Cardiac muscle cell (in vitro differentiated cells and primary cell): ENCODE results near the gene IFT88. TPM values are rescaled to one million over a fixed set of nuclear protein-coding genes. Genes with fewer than 3 reads are reported as not detected.

ENCODE experiments used
- DNase-seq, 2 donors: peaks; one replicate each; pipeline versions ENCODE4 v3.0.0 to v3.0.0-alpha.2; 2010 to 2017; ENCODE audit warnings: low read depth in 1 of 2, low spot score in 1 of 2
- H3K27ac ChIP-seq: fragments of 200-600 bp; sonication (generic); 2 replicates; pipeline ENCODE4 v1.5.1; 2016
- H3K27me3 ChIP-seq: fragments of 200-600 bp; sonication (generic); 2 replicates; pipeline ENCODE4 v1.6.0; 2016; ENCODE audit warnings: control low read depth
- H3K36me3 ChIP-seq: fragments of 200-600 bp; sonication (generic); 2 replicates; pipeline ENCODE4 v1.5.1; 2016; ENCODE audit warnings: control low read depth
- H3K4me1 ChIP-seq: fragments of 200-600 bp; sonication (generic); 2 replicates; pipeline ENCODE4 v1.8.1; 2017; ENCODE audit warnings: low read depth, mild to moderate bottlenecking, mixed run types
- H3K4me3 ChIP-seq: fragments of 200-600 bp; sonication (generic); 2 replicates; pipeline ENCODE4 v1.5.1; 2016; ENCODE audit warnings: mild to moderate bottlenecking
- H3K9me3 ChIP-seq: fragments of 200-600 bp; sonication (generic); 2 replicates; pipeline ENCODE4 v1.5.1; 2017; ENCODE audit warnings: low read depth, mild to moderate bottlenecking, control low read depth
- polyA plus RNA-seq: library from polyadenylated mRNA; unstranded; fragments of >200 nt; fragmentation: Nextera tagmentation; extraction: Ambion mirVana; gene quantifications from 2 replicates; pipeline ENCODE4 v1.2.1, GENCODE V29; 2016
- total RNA-seq: library from RNA; depleted of rRNA; stranded (reverse); fragments of >200 nt; gene quantifications from 2 replicates; pipeline ENCODE4 v1.2.3, GENCODE V29; 2016
- TF ChIP-seq, protein P1 (sequence below): IDR thresholded peaks from 2 replicates; pipeline ENCODE4 v1.5.1; 2012; ENCODE audit warnings: low read depth, mild to moderate bottlenecking, low read length

The IFT88 gene
- total and polyA plus RNA-seq, 2 experiments from 2014 or later, result 18.2 to 18.6 TPM

DNA sequence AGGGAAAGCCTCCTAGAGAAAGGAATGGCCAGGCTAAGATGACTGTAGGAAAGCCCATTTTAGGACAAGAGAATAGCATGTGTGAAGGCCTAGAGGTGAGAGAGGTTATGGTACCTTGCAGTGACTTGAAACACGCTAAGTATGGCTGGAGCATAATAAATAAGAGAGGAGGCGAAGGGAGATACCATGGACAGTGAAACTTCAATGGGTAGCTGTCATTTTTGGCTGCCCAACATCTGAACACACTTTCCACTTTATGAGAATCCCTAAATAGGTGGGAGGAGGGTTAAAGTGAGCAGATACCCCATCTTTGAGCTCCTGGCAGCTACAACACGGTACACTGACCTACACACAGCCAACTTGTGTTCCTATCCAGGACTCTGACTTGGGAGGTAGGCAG lies 8.0 kb upstream of the IFT88 start:
- Histone ChIP-seq H3K27ac (no peak overlapping the region), H3K27me3 (no peaks in the 10 kb centered on the region), H3K4me3 (no peak overlapping the region), H3K9me3 (no peaks in the 10 kb centered on the region), H3K36me3 (no peaks in the 10 kb centered on the region), H3K4me1 (no peaks in the 10 kb centered on the region)
- TF ChIP-seq, protein P1, sequence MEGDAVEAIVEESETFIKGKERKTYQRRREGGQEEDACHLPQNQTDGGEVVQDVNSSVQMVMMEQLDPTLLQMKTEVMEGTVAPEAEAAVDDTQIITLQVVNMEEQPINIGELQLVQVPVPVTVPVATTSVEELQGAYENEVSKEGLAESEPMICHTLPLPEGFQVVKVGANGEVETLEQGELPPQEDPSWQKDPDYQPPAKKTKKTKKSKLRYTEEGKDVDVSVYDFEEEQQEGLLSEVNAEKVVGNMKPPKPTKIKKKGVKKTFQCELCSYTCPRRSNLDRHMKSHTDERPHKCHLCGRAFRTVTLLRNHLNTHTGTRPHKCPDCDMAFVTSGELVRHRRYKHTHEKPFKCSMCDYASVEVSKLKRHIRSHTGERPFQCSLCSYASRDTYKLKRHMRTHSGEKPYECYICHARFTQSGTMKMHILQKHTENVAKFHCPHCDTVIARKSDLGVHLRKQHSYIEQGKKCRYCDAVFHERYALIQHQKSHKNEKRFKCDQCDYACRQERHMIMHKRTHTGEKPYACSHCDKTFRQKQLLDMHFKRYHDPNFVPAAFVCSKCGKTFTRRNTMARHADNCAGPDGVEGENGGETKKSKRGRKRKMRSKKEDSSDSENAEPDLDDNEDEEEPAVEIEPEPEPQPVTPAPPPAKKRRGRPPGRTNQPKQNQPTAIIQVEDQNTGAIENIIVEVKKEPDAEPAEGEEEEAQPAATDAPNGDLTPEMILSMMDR, result no peak
- DNase-seq, result no peak

DNA sequence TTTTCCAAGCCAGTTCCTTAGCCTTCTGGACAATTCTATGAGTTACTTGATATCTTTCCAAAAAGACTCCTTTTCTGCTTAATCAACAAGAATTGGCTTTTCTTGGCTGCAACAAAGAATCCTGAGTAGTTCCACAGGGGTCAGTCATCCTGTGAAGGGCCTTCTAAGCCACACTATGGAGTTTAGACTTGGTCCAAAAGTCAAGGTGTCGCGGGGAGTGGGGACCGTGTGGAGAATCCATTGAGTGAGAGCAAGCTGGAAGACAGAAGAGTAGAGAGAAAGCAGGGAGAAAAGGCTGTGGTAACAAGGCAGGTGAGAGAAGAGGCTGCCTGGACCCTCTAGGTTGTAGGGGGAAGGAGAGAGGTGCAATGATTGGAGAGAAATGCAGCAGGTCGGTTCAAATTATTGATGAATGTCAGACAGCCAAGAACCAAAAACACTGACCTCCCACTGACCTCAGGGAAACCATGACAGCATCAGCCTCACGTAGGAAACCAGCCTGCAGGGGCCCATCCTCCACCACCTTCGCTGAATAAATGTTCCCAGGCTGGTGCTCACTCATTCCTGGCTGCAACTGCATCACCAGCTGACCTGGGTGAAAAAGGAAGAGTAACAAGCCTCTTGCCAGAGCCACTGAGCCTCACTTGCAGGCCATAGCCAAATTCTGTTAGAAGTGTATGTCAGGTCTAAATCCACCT lies 7.1 kb upstream of the IFT88 start:
- H3K36me3 ChIP-seq, result no peaks in the 10 kb centered on the region
- no peaks in the 10 kb centered on the region for H3K4me1 ChIP-seq
- TF ChIP-seq, protein P1, result no peak
- no peak overlapping the region for H3K27ac ChIP-seq
- H3K4me3 ChIP-seq, result no peak overlapping the region
- DNase-seq, result no peak
- H3K27me3 ChIP-seq, result no peaks in the 10 kb centered on the region
- no peaks in the 10 kb centered on the region for H3K9me3 ChIP-seq

DNA sequence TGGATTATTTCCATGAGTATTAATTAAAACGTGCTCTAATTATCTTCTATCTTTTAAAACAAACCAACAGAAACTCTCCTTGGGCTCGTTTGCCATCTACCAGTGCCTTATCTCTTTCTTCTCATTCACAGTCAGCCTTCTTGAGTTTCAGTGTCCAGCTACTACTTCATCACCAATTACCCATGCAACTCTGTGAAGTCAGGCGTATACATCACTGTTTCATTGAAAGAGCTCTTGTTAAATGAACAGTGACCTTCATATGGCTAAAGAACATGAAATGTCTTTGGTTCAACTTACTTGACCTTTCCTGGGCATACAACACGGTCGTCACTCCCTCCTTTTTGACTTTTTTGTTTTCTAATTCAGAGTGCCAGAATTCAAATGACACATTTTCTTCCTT lies 5.2 kb upstream of the IFT88 start:
- Histone ChIP-seq H3K4me3 (no peak overlapping the region), H3K4me1 (no peaks in the 10 kb centered on the region)

DNA sequence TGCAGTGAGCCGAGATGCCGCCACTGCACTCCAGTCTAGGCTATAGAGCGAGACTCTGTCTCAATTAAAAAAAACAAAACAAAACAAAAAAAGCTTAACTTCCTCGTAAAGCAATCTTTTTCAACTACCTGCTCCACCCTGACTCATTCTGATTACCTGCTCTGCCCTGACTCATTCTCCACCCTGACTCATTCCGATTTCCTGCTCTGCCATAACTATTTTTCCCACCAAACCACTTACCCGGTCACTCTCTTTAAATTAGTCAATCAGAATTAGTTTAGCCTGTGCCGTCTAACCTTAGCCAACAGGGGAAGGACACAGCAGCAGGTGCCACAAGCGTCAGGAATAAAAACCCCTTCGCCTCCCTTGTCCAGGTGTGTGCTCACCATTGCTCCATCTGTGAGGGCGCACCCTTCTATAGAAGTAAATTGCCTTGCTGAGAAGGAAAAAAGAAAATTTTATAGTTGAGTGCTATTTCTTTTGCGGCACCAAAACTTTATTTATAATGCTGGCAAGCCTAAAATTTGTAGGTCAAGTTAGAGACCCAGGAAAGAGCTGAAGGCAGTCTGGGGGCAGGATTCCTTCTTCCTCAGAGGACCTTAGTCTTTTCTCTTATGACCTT lies 1.7 kb upstream of the IFT88 start:
- no peaks in the 10 kb centered on the region for H3K9me3 ChIP-seq
- H3K36me3 ChIP-seq, result no peaks in the 10 kb centered on the region
- H3K4me1 ChIP-seq, result peaks cover 10% of the 10 kb centered on the region
- H3K4me3 ChIP-seq, result no peak overlapping the region
- H3K27me3 ChIP-seq, result no peaks in the 10 kb centered on the region
- TF ChIP-seq, protein P1, result no peak
- DNase-seq, result no peak
- no peak overlapping the region for H3K27ac ChIP-seq

More for the DNA sequence above, 5.2 kb upstream of the IFT88 start:
- Histone ChIP-seq H3K27ac (no peak overlapping the region), H3K27me3 (no peaks in the 10 kb centered on the region), H3K9me3 (no peaks in the 10 kb centered on the region), H3K36me3 (no peaks in the 10 kb centered on the region)
- DNase-seq, result no peak
- TF ChIP-seq, protein P1, result no peak

DNA sequence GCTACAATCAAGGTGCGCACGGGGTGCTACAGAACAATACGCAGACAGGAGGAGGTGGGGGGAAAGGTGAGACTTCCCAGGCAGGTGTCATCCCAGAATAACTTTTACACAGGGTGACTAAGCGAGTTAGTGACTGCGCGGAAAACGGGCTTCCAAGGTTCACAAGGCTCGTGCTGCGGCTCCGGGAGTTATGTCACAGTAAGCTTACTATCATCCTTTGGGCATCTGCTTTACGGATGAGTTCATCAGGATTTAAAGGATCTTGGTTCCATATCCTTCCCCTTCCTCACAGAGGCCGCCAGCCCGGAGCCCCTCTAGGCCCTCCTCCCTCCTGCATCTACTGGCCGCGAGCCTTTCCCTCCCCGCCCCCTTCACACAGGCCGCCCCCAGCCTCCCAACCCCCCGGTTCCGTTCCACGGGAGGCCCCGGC lies 474 bp upstream of the IFT88 start:
- Histone ChIP-seq H3K27me3 (no peaks in the 10 kb centered on the region), H3K9me3 (no peaks in the 10 kb centered on the region), H3K36me3 (no peaks in the 10 kb centered on the region), H3K4me1 (peaks cover 10% of the 10 kb centered on the region), H3K4me3 (peak overlapping the region; percentile 71), H3K27ac (peak overlapping the region; percentile 95)
- no peak for DNase-seq
- TF ChIP-seq, protein P1, result no peak
